Thyroid gland (tissue), 4 donors: Measurements from ENCODE around the gene FITM1. TPM values are rescaled to one million over a fixed set of nuclear protein-coding genes. Genes with fewer than 3 reads are reported as not detected.
A peak's percentile ranks its signal among the peaks of the same experiment; 100 is the strongest.

Experiments used
- DNase-seq, 2 donors: peaks; one replicate each; pipeline ENCODE4 v3.0.0-alpha.2; 2019
- H3K27ac ChIP-seq, 3 donors: fragments of 200-600 bp; sonication (generic); 1 replicate in 2 of 3; 2 replicates in 1 of 3; pipeline ENCODE4 v1.5.1; 2016 to 2019; ENCODE audit warnings: mild to moderate bottlenecking in 1 of 3, moderate library complexity in 1 of 3
- H3K27me3 ChIP-seq: fragments of 200-600 bp; sonication (generic); one replicate; pipeline ENCODE4 v1.5.1; 2019
- H3K36me3 ChIP-seq, 2 donors: fragments of 200-600 bp; sonication (generic); one replicate each; pipeline ENCODE4 v1.5.1; 2016 to 2019
- H3K4me1 ChIP-seq, 2 donors: fragments of 200-600 bp; sonication (generic); one replicate each; pipeline ENCODE4 v1.5.1; 2017 to 2019
- H3K4me3 ChIP-seq, 3 donors: fragments of 200-600 bp; sonication (generic); replicated peaks in 1 of 3; 1 replicate in 2 of 3; 2 replicates in 1 of 3; pipeline ENCODE4 v1.5.1; 2016; ENCODE audit warnings: mild to moderate bottlenecking in 1 of 3
- H3K9me3 ChIP-seq: fragments of 200-600 bp; sonication (generic); one replicate; pipeline ENCODE4 v1.5.1; 2017
- CTCF ChIP-seq, 6 experiments: fragments of 200-600 bp in 3 of 6; fragments of 450-650 bp in 3 of 6; sonication (generic) in 3 of 6; IDR thresholded peaks; one replicate each; pipeline ENCODE4 v1.5.1; 2016 to 2019; ENCODE audit warnings: antibody characterized with exemption in 6 of 6, mild to moderate bottlenecking in 2 of 6, inconsistent platforms in 1 of 6, moderate library complexity in 1 of 6
- POLR2A ChIP-seq, 2 donors: fragments of 450-650 bp; IDR thresholded peaks; one replicate each; pipeline ENCODE4 v1.6.1; 2017; ENCODE audit warnings: antibody characterized with exemption in 2 of 2, mild to moderate bottlenecking in 2 of 2, moderate library complexity in 1 of 2
- WGBS, 2 donors: methylation state at CpG; one replicate each; pipeline ENCODE4 v1.1.5; 2017; 5-methylcytosine and 5-hydroxymethylcytosine counted together
- intact Hi-C: fragments of 100-400 bp; cut with DNase I; formaldehyde crosslinking; loops from one replicate; pipeline ENCODE4 v1.15.1; 2023
- total RNA-seq, 4 donors: library from RNA; depleted of rRNA; stranded (reverse); fragments of >200 nt; gene quantifications; one replicate each; pipeline ENCODE4 v1.2.3, GENCODE V29; 2016

The FITM1 gene
- total RNA-seq, 4 donors from 2014 or later, result 0.63 to 3.5 (median 2.7) TPM; not detected in 1

GRCh38 chr14:24126939-24127338 lies 3.5 kb upstream of the FITM1 start:
- no peaks in the 10 kb centered on the region for H3K9me3 ChIP-seq
- no peak overlapping the region for H3K4me3 ChIP-seq
- no peak for DNase-seq
- H3K4me1 ChIP-seq, result peaks cover 0 to 3% of the 10 kb centered on the region in 2 donors
- TF ChIP-seq POLR2A (IDR thresholded peaks at IDR 0.05) (no peak), CTCF (IDR thresholded peaks at IDR 0.05) (no peak)
- no peaks in the 10 kb centered on the region for H3K27me3 ChIP-seq
- H3K27ac ChIP-seq, result no peak overlapping the region
- intact Hi-C loops, result no loop called here
- peaks cover 18 to 24% of the 10 kb centered on the region in 2 donors for H3K36me3 ChIP-seq

- TF ChIP-seq CTCF (IDR thresholded peaks at IDR 0.05) (no peak), POLR2A (IDR thresholded peaks at IDR 0.05) (no peak)
- 91 to 98% methylated on average over 2 of the region's 2 CpGs for WGBS, 2 donors
- DNase-seq, result no peak
These were observed 2.8 kb upstream of the FITM1 start for GRCh38 chr14:24127673-24128072.

GRCh38 chr14:24129410-24129998 lies 955 bp upstream of the FITM1 start:
- intact Hi-C loops, result no loop called here
- Histone ChIP-seq H3K4me3 (no peak overlapping the region), H3K36me3 (no peaks in the 10 kb centered on the region), H3K4me1 (peaks cover 0 to 3% of the 10 kb centered on the region in 2 donors), H3K9me3 (no peaks in the 10 kb centered on the region), H3K27me3 (no peaks in the 10 kb centered on the region), H3K27ac (no peak overlapping the region)
- WGBS, 2 donors, result 88 to 91% methylated on average over 8 of the region's 8 CpGs
- DNase-seq, result no peak
- TF ChIP-seq CTCF (IDR thresholded peaks at IDR 0.05) (no peak), POLR2A (IDR thresholded peaks at IDR 0.05) (no peak)

More at GRCh38 chr14:24127673-24128072, 2.8 kb upstream of the FITM1 start:
- intact Hi-C loops, result no loop called here
- no peaks in the 10 kb centered on the region for H3K9me3 ChIP-seq
- H3K27ac ChIP-seq, result no peak overlapping the region
- peaks cover 0 to 3% of the 10 kb centered on the region in 2 donors for H3K4me1 ChIP-seq
- H3K4me3 ChIP-seq, result no peak overlapping the region
- peaks cover 12 to 17% of the 10 kb centered on the region in 2 donors for H3K36me3 ChIP-seq
- H3K27me3 ChIP-seq, result no peaks in the 10 kb centered on the region

DNA sequence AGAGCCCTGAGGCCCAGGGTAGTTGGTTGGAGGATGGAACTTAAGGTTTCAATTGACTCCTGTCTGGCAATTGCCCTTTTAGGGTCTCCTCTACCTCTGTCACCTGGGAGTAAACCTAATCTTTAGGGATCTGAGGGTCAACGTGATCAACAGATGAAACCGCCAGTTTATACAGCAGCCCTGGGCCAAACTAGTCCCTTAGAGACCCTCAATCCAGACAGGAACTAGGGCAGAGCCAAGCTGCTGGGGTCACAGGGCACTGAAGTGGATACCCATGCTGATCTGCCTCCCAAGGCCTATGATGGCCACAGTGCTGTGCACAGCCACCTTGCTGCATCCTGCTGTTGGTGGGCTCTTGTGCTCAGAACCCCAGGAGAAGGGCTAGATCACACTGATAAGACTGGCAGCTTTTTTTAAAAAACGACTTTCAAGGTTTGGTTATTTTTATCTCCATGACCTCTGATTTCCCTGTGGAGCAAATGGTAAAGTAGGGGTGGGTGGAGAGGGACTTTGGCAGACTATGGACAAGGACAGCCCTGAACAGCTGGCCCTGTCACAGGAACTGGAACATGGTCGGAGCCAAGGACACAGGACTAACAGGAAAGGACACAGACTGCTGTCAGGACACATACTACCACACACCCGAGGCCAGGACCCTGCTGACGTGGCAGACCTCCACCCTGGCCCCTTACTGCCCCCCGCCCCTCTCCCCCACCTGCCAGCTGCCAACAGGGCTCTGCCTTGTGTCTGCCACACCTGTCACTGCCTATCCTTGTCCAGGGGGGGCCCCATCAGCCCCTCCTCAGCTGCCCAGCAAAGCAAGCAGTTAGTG lies 474 bp downstream of the FITM1 start:
- Histone ChIP-seq H3K36me3 (no peaks in the 10 kb centered on the region), H3K27ac (peak overlapping the region in 2 of 3 donors; percentile 16 to 56)
- intact Hi-C loops, result no loop called here

More for the DNA sequence above, 474 bp downstream of the FITM1 start:
- TF ChIP-seq CTCF (IDR thresholded peaks at IDR 0.05) (no peak), POLR2A (IDR thresholded peaks at IDR 0.05) (no peak)
- H3K4me3 ChIP-seq, result no peak overlapping the region
- 55 to 66% methylated on average over 4 to 5 of the region's 7 CpGs for WGBS, 2 donors
- H3K4me1 ChIP-seq, result peaks cover 4 to 7% of the 10 kb centered on the region in 2 donors
- H3K27me3 ChIP-seq, result no peaks in the 10 kb centered on the region
- peak in 1 of 2 donors; percentile 8 for DNase-seq
- H3K9me3 ChIP-seq, result no peaks in the 10 kb centered on the region
